Psoas muscle (tissue), 8 donors: ENCODE results near the gene FTO. TPM values are rescaled to one million over a fixed set of nuclear protein-coding genes. Genes with fewer than 3 reads are reported as not detected.

ENCODE experiments used
- ATAC-seq, 4 donors: fragments of 200-7000 bp; cut with Tn5 transposase; one replicate each; pipeline ENCODE4 v1.9.1; 2020; ENCODE audit warnings: moderate library complexity in 3 of 4, mild to moderate bottlenecking in 2 of 4
- DNase-seq, 2 donors: peaks; one replicate each; pipeline ENCODE4 v3.0.0-alpha.2; 2020
- H3K27ac ChIP-seq: fragments of 200-600 bp; one replicate; pipeline ENCODE4 v1.8.0; 2022
- H3K27me3 ChIP-seq, 3 donors: fragments of 200-600 bp in 1 of 3; one replicate each; pipeline versions ENCODE4 v1.6.1 to v1.8.0; 2013 to 2022; ENCODE audit warnings: low read length in 2 of 3, mild to moderate bottlenecking in 2 of 3, moderate library complexity in 1 of 3; ENCODE audit not compliant: insufficient read depth in 3 of 3
- H3K36me3 ChIP-seq, 2 donors: fragments of 200-600 bp in 1 of 2; one replicate each; pipeline versions ENCODE4 v1.6.1 to v1.8.0; 2013 to 2022; ENCODE audit warnings: low read depth in 1 of 2, mild to moderate bottlenecking in 1 of 2, moderate library complexity in 1 of 2; ENCODE audit not compliant: insufficient read depth in 1 of 2
- H3K4me1 ChIP-seq: fragments of 200-600 bp; one replicate; pipeline ENCODE4 v1.8.0; 2022
- H3K4me3 ChIP-seq: fragments of 200-600 bp; one replicate; pipeline ENCODE4 v1.8.0; 2022; ENCODE audit warnings: mild to moderate bottlenecking
- H3K9me3 ChIP-seq: fragments of 200-600 bp; one replicate; pipeline ENCODE4 v1.8.0; 2022
- CTCF ChIP-seq: fragments of 200-600 bp; IDR thresholded peaks from one replicate; pipeline ENCODE4 v1.8.0; 2022; ENCODE audit warnings: antibody characterized with exemption
- WGBS, 3 donors: extraction: QIAGEN DNeasy Blood & Tissue Kit; methylation state at CpG; one replicate each; pipeline versions ENCODE4 v1.1.6 to v1.1.7; 2013; 5-methylcytosine and 5-hydroxymethylcytosine counted together
- intact Hi-C, 2 donors: fragments of 100-400 bp; cut with DNase I; formaldehyde crosslinking; loops; one replicate each; pipeline versions ENCODE4 v1.11.0 to v1.14.2; 2022
- polyA plus RNA-seq, 3 donors: library from polyadenylated mRNA; stranded (reverse); fragments of 200-250 nt; gene quantifications; one replicate each; pipeline ENCODE4 v1.2.3, GENCODE V29; 2013
- total RNA-seq, 4 donors: library from RNA; stranded (reverse); fragmentation: NEBNext Ultra II Directional in 2 of 4; extraction: Animal tissue kit (Norgen Biotek cat#: 25700) in 2 of 4; gene quantifications; one replicate each; pipeline versions ENCODE4 v1.2.1 to v1.2.4, GENCODE V29; 2021 to 2023
- donor health status: healthy with polysubstance abuse.
- donor health status: DM: no; HTN: no; CAD: no; lungs with moderate emphysema.
- donor health status: Bipolar disorder and iron deficiency.
- donor health status: healthy.
- donor health status: DM: yes; HTN: yes; CAD: no.
- donor health status: DM: no; HTN: no; CAD: no.
- donor health status: DM: no; HTN: no; CAD: no.
- donor health status: DM: yes; HTN: yes; CAD: no.

Gene FTO
- total and polyA plus RNA-seq, 7 donors, result 14.2 to 67.6 (median 47.4) TPM

DNA sequence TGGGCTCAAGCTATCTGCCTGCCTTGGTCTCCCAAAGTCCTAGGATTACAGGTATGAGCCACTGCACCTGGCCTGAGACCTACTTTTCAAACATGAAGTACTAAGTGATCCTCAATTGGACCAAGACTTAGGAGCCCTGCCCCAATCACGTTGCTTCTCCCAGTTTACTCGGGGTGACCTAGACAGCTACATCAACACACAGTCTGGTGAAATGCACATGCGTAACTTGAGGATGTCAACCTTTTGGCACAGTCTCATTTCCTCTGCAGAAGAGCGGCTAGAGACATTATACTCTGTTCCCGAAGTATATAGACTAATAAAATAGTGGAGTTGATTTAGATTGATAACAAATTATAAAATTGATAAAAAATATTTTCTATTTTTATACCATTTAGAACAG is 17.1 kb downstream of the FTO start:
- H3K4me3 ChIP-seq, result no peak overlapping the region
- H3K36me3 ChIP-seq, result no peaks in the 10 kb centered on the region
- no peaks in the 10 kb centered on the region for H3K27me3 ChIP-seq
- intact Hi-C loops, result no loop called here
- no peak for TF ChIP-seq CTCF
- H3K4me1 ChIP-seq, result peaks cover 14% of the 10 kb centered on the region
- H3K9me3 ChIP-seq, result no peaks in the 10 kb centered on the region
- DNase-seq (no peak), ATAC-seq (peak in 2 of 4 donors; percentile 28 to 63)
- no peak overlapping the region for H3K27ac ChIP-seq
- WGBS, 3 donors, result 87 to 90% (median 89%) methylated on average over 5 of the region's 5 CpGs

- DNase-seq, result no peak
- intact Hi-C loops, result no loop called here
- Histone ChIP-seq H3K4me3 (no peak overlapping the region), H3K36me3 (no peaks in the 10 kb centered on the region), H3K4me1 (peaks cover 27% of the 10 kb centered on the region), H3K9me3 (no peaks in the 10 kb centered on the region), H3K27ac (no peak overlapping the region), H3K27me3 (no peaks in the 10 kb centered on the region)
- ATAC-seq, result peak; percentile 57 to 97 (median 90)
- no peak for TF ChIP-seq CTCF
Observed at GRCh38 chr16:53726625-53727024, 22.7 kb downstream of the FTO start.

DNA sequence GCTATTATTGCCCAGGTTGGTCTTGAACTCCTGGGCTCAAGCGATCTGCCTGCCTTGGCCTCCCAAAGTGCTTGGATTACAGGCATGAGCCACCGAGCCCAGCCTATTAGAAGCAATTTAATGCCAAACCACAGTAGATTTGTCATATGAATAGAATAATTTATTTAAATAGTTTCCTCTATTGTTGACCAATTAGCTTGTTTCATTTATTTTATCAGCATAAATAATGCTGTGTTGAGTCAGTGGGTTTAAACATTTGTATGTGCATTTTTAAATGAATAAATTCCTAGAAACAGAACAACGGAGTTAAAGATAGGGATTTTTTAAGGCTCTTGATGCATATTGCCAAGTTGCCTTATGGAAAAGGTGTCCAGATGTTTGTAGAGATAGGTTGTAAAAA is 26.7 kb downstream of the FTO start:
- H3K4me3 ChIP-seq, result no peak overlapping the region
- ATAC-seq (no peak), DNase-seq (no peak)
- intact Hi-C loops, result loop anchor here in 1 of 2 donors (10.0 kb wide), 1 partner anchor 74 kb away; no protein-coding TSS in a partner anchor
- no peaks in the 10 kb centered on the region for H3K36me3 ChIP-seq
- peaks cover 32% of the 10 kb centered on the region for H3K4me1 ChIP-seq
- no peak overlapping the region for H3K27ac ChIP-seq
- TF ChIP-seq CTCF, result no peak
- H3K9me3 ChIP-seq, result no peaks in the 10 kb centered on the region
- WGBS, 3 donors, result 87 to 91% (median 88%) methylated on average over 3 of the region's 3 CpGs
- H3K27me3 ChIP-seq, result no peaks in the 10 kb centered on the region

DNA sequence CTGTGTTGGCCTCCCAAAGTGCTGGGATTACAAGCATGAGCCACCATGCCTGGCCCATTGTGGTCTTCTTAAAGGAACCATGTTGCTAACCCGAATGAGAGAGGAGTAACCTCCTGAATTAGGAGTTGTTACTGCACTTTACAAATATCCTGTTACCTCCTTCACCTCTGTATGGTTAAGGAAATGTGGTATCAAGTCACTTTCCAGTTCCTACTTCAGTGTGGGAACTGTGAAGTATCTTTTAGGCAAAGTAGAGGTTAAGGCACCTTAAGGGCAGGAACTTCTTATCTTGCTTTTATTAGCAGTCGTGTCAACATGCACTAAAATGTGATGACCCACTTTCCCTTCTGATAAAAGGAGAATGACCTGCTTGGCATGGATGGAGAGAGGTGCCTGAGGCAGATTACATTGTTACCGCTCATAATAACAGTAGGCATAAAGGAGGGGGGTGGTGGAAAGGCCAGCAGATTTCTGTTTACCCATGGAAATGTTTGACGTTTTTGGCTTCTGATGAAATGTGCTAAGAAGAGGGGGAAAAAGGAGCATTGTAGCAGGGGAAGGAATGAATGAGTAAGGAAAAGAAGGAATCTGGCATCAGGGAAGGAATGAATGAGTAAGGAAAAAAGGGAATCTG is 28.5 kb downstream of the FTO start:
- intact Hi-C loops, result loop anchor here in 1 of 2 donors (10.0 kb wide), 1 partner anchor 72 kb away; no protein-coding TSS in a partner anchor
- Histone ChIP-seq H3K4me1 (peaks cover 28% of the 10 kb centered on the region), H3K27ac (no peak overlapping the region), H3K4me3 (no peak overlapping the region), H3K27me3 (no peaks in the 10 kb centered on the region), H3K9me3 (no peaks in the 10 kb centered on the region), H3K36me3 (no peaks in the 10 kb centered on the region)
- no peak for TF ChIP-seq CTCF
- 32 to 59% (median 36%) methylated on average over 4 of the region's 4 CpGs for WGBS, 3 donors
- ATAC-seq, result peak in 3 of 4 donors; percentile 67 to 78 (median 68)
- no peak for DNase-seq

- H3K27me3 ChIP-seq, result no peaks in the 10 kb centered on the region
- intact Hi-C loops, result loop anchor here in 1 of 2 donors (10.0 kb wide), 1 partner anchor 70 kb away; no protein-coding TSS in a partner anchor
- no peak overlapping the region for H3K4me3 ChIP-seq
- H3K4me1 ChIP-seq, result peaks cover 35% of the 10 kb centered on the region
- ATAC-seq (no peak), DNase-seq (no peak)
- TF ChIP-seq CTCF, result no peak
- 78 to 86% (median 83%) methylated on average over 2 of the region's 2 CpGs for WGBS, 3 donors
- no peak overlapping the region for H3K27ac ChIP-seq
- no peaks in the 10 kb centered on the region for H3K9me3 ChIP-seq
- no peaks in the 10 kb centered on the region for H3K36me3 ChIP-seq
Observed at GRCh38 chr16:53734908-53735307, 31.0 kb downstream of the FTO start.
